Common myeloid progenitor, CD34-positive (primary cell): ENCODE results near the gene MCC.
A peak's percentile ranks its signal among the peaks of the same experiment; 100 is the strongest.

Experiments used
- CTCF ChIA-PET: fragments of 350-600 bp; sonication (Branson Sonifier 250); formaldehyde crosslinking; loops from one replicate; lab custom pipeline; 2021; ENCODE audit warnings: antibody characterized with exemption; lab: Charles Lee
- POLR2A ChIA-PET: fragments of 350-600 bp; sonication (Branson Sonifier 250); formaldehyde crosslinking; loops from one replicate; lab custom pipeline; 2021; ENCODE audit warnings: antibody characterized with exemption; lab: Charles Lee
- DNase-seq, 3 donors: peaks; one replicate each; pipeline versions ENCODE4 v3.0.0 to v3.0.0-alpha.2; 2013
- H3K27ac ChIP-seq, 2 experiments: 1 replicate in 1 of 2; 2 replicates in 1 of 2; pipeline ENCODE4 v1.7.0; 2013; ENCODE audit warnings: inconsistent platforms in 2 of 2, low read length in 2 of 2, mild to moderate bottlenecking in 2 of 2, low read depth in 1 of 2, moderate library complexity in 1 of 2; ENCODE audit not compliant: severe bottlenecking in 2 of 2, insufficient read depth in 1 of 2, poor library complexity in 1 of 2
- H3K27me3 ChIP-seq, 5 experiments: replicated peaks in 2 of 5; 1 replicate in 3 of 5; 2 replicates in 2 of 5; pipeline versions ENCODE4 v1.6.1 to v1.7.0; 2013; ENCODE audit warnings: low read length in 4 of 5, mild to moderate bottlenecking in 2 of 5, moderate library complexity in 2 of 5, inconsistent platforms in 1 of 5; ENCODE audit not compliant: insufficient read depth in 5 of 5, control insufficient read depth in 4 of 5
- H3K36me3 ChIP-seq, 4 experiments: 1 replicate in 2 of 4; 2 replicates in 2 of 4; pipeline versions ENCODE4 v1.6.1 to v1.7.0; 2013; ENCODE audit warnings: low read length in 3 of 4, control low read depth in 1 of 4, mild to moderate bottlenecking in 1 of 4; ENCODE audit not compliant: control insufficient read depth in 4 of 4, insufficient read depth in 4 of 4
- H3K4me1 ChIP-seq, 4 experiments: 1 replicate in 3 of 4; 2 replicates in 1 of 4; pipeline versions ENCODE4 v1.6.1 to v1.7.1; 2013; ENCODE audit warnings: low read length in 3 of 4, mild to moderate bottlenecking in 3 of 4, control low read depth in 1 of 4, inconsistent platforms in 1 of 4, moderate library complexity in 1 of 4; ENCODE audit not compliant: control insufficient read depth in 4 of 4, insufficient read depth in 4 of 4; ENCODE audit errors: control extremely low read depth in 1 of 4
- H3K4me3 ChIP-seq, 7 experiments: 1 replicate in 4 of 7; 2 replicates in 3 of 7; pipeline versions ENCODE4 v1.5.1 to v1.7.0; 2013; ENCODE audit warnings: mild to moderate bottlenecking in 7 of 7, low read length in 6 of 7, moderate library complexity in 6 of 7, inconsistent platforms in 2 of 7, low read depth in 2 of 7, control low read depth in 1 of 7; ENCODE audit not compliant: insufficient read depth in 4 of 7, control insufficient read depth in 1 of 7; ENCODE audit errors: extremely low read depth in 1 of 7
- H3K9me3 ChIP-seq, 5 experiments: 1 replicate in 4 of 5; 2 replicates in 1 of 5; pipeline versions ENCODE4 v1.6.1 to v1.7.1; 2013; ENCODE audit warnings: low read length in 4 of 5, mild to moderate bottlenecking in 2 of 5, inconsistent platforms in 1 of 5, low read depth in 1 of 5, moderate library complexity in 1 of 5; ENCODE audit not compliant: control insufficient read depth in 4 of 5, insufficient read depth in 2 of 5; ENCODE audit errors: control extremely low read depth in 1 of 5
- WGBS: methylation state at CpG from one replicate; pipeline ENCODE4 v1.1.5; 2013; ENCODE audit not compliant: insufficient coverage; 5-methylcytosine and 5-hydroxymethylcytosine counted together

The MCC gene

DNA sequence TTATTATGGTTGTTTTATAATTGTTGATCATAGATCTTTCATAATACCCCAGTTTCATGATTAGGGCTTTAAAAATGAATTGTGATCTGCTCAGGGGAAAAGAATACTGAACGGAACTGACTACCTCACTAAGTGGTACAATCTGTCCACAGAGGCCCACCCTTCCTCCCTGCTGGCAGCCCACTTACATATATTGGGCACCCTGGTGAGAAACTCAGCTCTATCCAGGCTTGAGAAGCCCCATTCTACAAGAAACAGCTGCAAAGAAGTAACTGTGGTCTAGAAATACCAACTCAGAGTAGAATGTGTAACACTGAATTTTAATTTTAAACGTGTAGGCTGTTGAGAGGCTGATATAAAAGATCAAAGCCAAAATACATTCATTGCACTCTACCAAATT lies 100.4 kb downstream of the MCC start:
- H3K4me3 ChIP-seq, result no peak overlapping the region
- H3K9me3 ChIP-seq, result no peaks in the 10 kb centered on the region
- no peaks in the 10 kb centered on the region for H3K36me3 ChIP-seq
- WGBS, result 100% methylated on average over 1 of the region's 2 CpGs
- POLR2A ChIA-PET, result no interaction called here
- H3K27me3 ChIP-seq, result peaks cover 13 to 92% (median 41%) of the 10 kb centered on the region in 5 experiments
- no peak overlapping the region for H3K27ac ChIP-seq
- CTCF ChIA-PET, result interaction anchor here (3.3 kb wide), 1 partner anchor 8 kb away, joined by 22 read pairs; no protein-coding TSS in a partner anchor
- DNase-seq, result no peak
- no peaks in the 10 kb centered on the region for H3K4me1 ChIP-seq

DNA sequence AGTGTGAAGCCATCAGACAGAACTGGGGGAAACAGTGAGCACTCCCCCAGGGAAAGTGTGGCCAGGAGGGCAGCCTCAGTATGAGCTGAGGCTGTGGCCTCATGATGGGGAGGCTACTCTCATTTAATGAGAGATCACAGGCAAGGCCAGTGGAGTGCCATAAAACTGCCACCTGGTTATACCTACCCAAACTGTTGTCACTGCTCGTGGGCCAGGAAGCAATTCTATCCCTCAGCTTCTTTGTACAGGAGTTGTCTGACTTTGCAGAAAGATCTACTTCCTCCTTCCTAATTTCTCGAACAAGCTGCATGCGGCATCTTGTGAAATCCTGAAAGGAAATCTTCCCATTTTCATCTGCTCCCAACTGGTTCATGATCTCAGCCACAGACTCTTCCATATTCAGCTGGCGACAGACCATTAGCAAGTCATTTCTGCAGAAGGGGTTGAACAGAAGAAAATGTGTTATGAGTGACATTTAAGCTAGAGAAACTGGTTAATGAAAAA lies 103.4 kb downstream of the MCC start:
- no peak for DNase-seq
- Histone ChIP-seq H3K4me1 (no peaks in the 10 kb centered on the region), H3K27me3 (peaks cover 30 to 95% (median 48%) of the 10 kb centered on the region in 5 experiments), H3K4me3 (no peak overlapping the region), H3K27ac (no peak overlapping the region), H3K36me3 (no peaks in the 10 kb centered on the region), H3K9me3 (no peaks in the 10 kb centered on the region)
- 0% methylated on average over 3 of the region's 4 CpGs for WGBS
- ChIA-PET CTCF (interaction anchor here (1.0 to 2.0 kb wide), 4 partner anchors 10 to 389 kb away, joined by 3 to 5 read pairs (median 3); partner anchors contain the start of gene YTHDC2), POLR2A (no interaction called here)

DNA sequence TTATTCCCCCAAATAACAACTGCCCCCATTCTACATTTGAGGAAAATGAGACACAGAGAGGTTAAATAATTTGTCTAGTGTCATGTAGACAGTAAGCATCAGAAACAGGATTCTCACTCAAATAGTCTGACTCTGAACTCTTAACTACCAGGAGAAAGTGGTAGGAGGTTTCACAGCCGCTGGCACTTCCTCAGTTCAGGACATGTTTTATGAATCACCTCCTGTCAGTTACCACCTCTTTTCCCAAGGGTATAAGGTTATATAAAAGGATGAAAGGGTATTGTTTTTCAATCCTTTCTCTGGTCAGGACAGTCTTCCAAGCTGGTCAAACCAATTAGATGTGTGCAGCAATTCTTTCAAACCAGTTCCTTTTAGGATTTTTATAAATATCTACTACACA lies 105.5 kb downstream of the MCC start:
- Histone ChIP-seq H3K9me3 (no peaks in the 10 kb centered on the region), H3K4me1 (peaks cover 10 to 16% (median 13%) of the 10 kb centered on the region in 4 experiments), H3K4me3 (no peak overlapping the region), H3K36me3 (no peaks in the 10 kb centered on the region), H3K27ac (no peak overlapping the region), H3K27me3 (peaks cover 30 to 81% (median 37%) of the 10 kb centered on the region in 5 experiments)
- ChIA-PET CTCF (interaction anchor here (0.7 to 1.5 kb wide), 3 partner anchors 52 to 386 kb away, joined by 3 to 4 read pairs (median 3); no protein-coding TSS in a partner anchor), POLR2A (no interaction called here)
- DNase-seq, result no peak
- WGBS, result no CpG with 5 or more reads among the region's 1 CpG

DNA sequence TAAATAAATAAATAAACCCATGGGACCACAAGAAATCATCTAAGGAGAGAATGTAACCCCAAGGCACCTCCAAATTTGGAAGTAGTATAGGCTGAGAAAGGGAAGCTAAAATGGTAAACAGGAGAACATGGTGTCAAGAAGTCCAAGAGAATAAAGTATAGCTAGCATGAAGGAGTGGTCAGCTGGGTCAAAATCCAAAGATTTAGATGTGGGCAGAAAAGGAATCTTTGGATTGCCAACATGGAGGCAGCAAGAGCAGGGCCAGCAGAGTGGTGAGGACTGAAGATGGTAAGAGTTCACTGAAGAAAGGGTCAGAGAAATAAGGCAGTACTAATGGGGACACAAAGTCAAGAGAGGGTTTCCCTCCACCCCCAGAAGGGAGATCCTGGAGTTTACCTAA lies 106.5 kb downstream of the MCC start:
- ChIA-PET POLR2A (no interaction called here), CTCF (interaction anchor here (1.3 to 3.2 kb wide), 3 partner anchors 7 to 225 kb away, joined by 3 to 22 read pairs (median 4); no protein-coding TSS in a partner anchor)
- no peak overlapping the region for H3K27ac ChIP-seq
- H3K4me3 ChIP-seq, result no peak overlapping the region
- DNase-seq, result no peak
- H3K36me3 ChIP-seq, result no peaks in the 10 kb centered on the region
- H3K4me1 ChIP-seq, result peaks cover 10 to 20% (median 17%) of the 10 kb centered on the region in 4 experiments
- H3K27me3 ChIP-seq, result peaks cover 30 to 79% (median 38%) of the 10 kb centered on the region in 5 experiments
- peaks cover 0 to 2% (median 0%) of the 10 kb centered on the region in 5 experiments for H3K9me3 ChIP-seq

DNA sequence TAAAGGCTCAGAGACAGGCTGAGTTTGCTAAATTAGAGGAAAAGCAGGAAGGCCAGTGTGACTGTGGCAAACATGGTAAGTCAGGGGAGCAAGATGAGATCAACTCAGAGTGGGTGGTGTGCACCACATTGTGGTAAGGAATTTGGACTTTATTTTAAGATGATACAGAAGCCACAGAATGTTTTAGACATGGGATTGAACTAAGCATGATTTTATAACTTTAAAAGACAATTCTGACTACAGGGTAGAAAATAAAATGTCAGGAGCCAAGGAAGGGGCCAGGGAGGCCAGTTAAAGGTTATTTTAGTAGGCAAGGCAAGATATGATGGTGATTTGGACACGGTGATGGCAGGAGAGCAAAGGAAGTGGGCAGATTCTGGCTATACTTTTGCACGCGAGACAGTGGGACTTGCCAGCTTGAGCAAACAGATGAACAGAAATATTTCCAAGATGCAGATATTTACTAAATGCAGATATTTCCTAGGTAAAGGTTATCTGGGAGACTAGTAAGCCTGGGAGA lies 107.4 kb downstream of the MCC start:
- Histone ChIP-seq H3K9me3 (peaks cover 0 to 2% (median 0%) of the 10 kb centered on the region in 5 experiments), H3K4me3 (no peak overlapping the region), H3K4me1 (peaks cover 10 to 20% (median 17%) of the 10 kb centered on the region in 4 experiments), H3K27ac (no peak overlapping the region), H3K36me3 (no peaks in the 10 kb centered on the region), H3K27me3 (peaks cover 29 to 80% (median 41%) of the 10 kb centered on the region in 5 experiments)
- WGBS, result 40% methylated on average over 1 of the region's 3 CpGs
- DNase-seq, result no peak
- POLR2A ChIA-PET, result no interaction called here
- CTCF ChIA-PET, result interaction anchor here (1.6 to 3.2 kb wide), 3 partner anchors 8 to 225 kb away, joined by 3 to 22 read pairs (median 7); partner anchors contain the start of gene MCC

DNA sequence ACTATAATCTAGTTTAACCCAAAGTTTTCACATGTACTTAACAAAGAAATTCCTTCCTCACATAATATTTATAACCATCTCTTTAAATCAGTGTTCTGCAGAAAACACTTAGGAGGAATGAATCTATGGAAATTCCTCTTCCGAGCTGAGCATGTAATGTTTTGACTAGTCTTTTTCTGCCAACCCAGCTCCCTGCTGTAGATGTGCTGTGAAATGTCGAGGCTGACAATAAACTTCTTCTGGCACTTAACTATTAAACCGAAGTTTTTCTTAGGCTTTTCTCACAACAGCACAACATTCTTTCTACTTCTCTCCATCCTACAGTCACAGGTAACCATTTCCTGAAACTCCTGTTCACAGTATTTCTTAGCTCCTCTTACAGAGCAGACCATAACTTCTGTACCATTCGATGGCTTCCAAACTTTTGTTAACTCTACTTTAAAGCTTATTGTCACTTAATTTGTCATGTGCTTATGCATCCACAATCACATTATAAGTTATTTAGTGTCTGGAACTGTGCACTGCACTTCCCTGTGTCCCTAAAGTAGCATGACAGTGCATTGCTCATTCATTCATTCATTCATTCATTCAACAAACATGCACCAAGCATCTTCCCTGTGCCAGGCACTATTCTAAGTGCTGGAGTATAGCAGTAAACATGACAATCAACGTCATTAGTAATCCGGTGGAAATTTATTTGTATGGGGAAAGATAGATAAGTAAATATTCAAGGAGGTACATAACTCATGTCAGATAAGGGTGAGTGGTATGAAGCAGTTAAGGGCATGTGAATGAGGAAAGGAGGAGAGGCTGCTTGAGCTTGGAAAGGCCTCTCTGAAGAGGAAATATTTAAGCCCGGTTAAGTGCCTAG lies 108.1 kb downstream of the MCC start:
- no peak overlapping the region for H3K4me3 ChIP-seq
- peaks cover 29 to 80% (median 44%) of the 10 kb centered on the region in 5 experiments for H3K27me3 ChIP-seq
- no peaks in the 10 kb centered on the region for H3K36me3 ChIP-seq
- 34% methylated on average over 6 of the region's 7 CpGs for WGBS
- H3K4me1 ChIP-seq, result peaks cover 10 to 20% (median 17%) of the 10 kb centered on the region in 4 experiments
- peak in 1 of 3 donors; percentile 15 for DNase-seq
- H3K9me3 ChIP-seq, result peaks cover 0 to 2% (median 0%) of the 10 kb centered on the region in 5 experiments
- H3K27ac ChIP-seq, result no peak overlapping the region
- ChIA-PET CTCF (interaction anchor here (1.1 to 3.2 kb wide), 10 partner anchors 9 to 226 kb away, joined by 3 to 22 read pairs (median 6); partner anchors contain the start of gene MCC), POLR2A (no interaction called here)
